Measurements from ENCODE around the gene CREB3L2. TPM values are rescaled to one million over a fixed set of nuclear protein-coding genes. Genes with fewer than 3 reads are reported as not detected.

The CREB3L2 gene
- total and polyA plus RNA-seq, 4 donors: 13.0 to 25.7 (median 19.5) TPM

GRCh38 chr7:137903382-137904169, 98.3 kb downstream of the CREB3L2 start:
- Histone ChIP-seq H3K4me1 (ENCODE audit: control insufficient read depth, insufficient read depth, low read length) (peaks cover 13% of the 10 kb centered on the region), H3K27ac (ENCODE audit: low read depth, low read length) (peak overlapping the region; percentile 47), H3K27me3 (ENCODE audit: control insufficient read depth, insufficient read depth, low read length) (no peaks in the 10 kb centered on the region), H3K4me3 (ENCODE audit: low read depth, low read length) (no peak overlapping the region), H3K9me3 (ENCODE audit: control insufficient read depth, insufficient read depth, low read length) (peaks cover 1% of the 10 kb centered on the region), H3K36me3 (ENCODE audit: control insufficient read depth, insufficient read depth, low read length) (peaks cover 16% of the 10 kb centered on the region)
- peak; percentile 52 to 96 (median 75) for DNase-seq (ENCODE audit: low read depth in 4 of 6, low spot score in 6 of 6)
- whole genome bisulfite sequencing (ENCODE audit: insufficient coverage): 20% methylated on average over 5 of the region's 9 CpGs

GRCh38 chr7:137900137-137900536, 101.7 kb downstream of the CREB3L2 start:
- Histone ChIP-seq H3K4me3 (ENCODE audit: low read depth, low read length) (no peak overlapping the region), H3K4me1 (ENCODE audit: control insufficient read depth, insufficient read depth, low read length) (peaks cover 13% of the 10 kb centered on the region), H3K27ac (ENCODE audit: low read depth, low read length) (no peak overlapping the region), H3K27me3 (ENCODE audit: control insufficient read depth, insufficient read depth, low read length) (no peaks in the 10 kb centered on the region), H3K36me3 (ENCODE audit: control insufficient read depth, insufficient read depth, low read length) (peaks cover 6% of the 10 kb centered on the region), H3K9me3 (ENCODE audit: control insufficient read depth, insufficient read depth, low read length) (no peaks in the 10 kb centered on the region)
- WGBS (ENCODE audit: insufficient coverage): no CpG with 5 or more reads among the region's 4 CpGs
- DNase-seq (ENCODE audit: low read depth in 4 of 6, low spot score in 6 of 6): no peak

- no peaks in the 10 kb centered on the region for H3K27me3 ChIP-seq (ENCODE audit: control insufficient read depth, insufficient read depth, low read length)
- H3K36me3 ChIP-seq (ENCODE audit: control insufficient read depth, insufficient read depth, low read length): peaks cover 8% of the 10 kb centered on the region
- WGBS (ENCODE audit: insufficient coverage): 6% methylated on average over 12 of the region's 14 CpGs
- H3K4me3 ChIP-seq (ENCODE audit: low read depth, low read length): no peak overlapping the region
- no peaks in the 10 kb centered on the region for H3K9me3 ChIP-seq (ENCODE audit: control insufficient read depth, insufficient read depth, low read length)
- peak in 5 of 6 donors; percentile 65 to 95 (median 71) for DNase-seq (ENCODE audit: low read depth in 4 of 6, low spot score in 6 of 6)
- H3K4me1 ChIP-seq (ENCODE audit: control insufficient read depth, insufficient read depth, low read length): peaks cover 10% of the 10 kb centered on the region
- no peak overlapping the region for H3K27ac ChIP-seq (ENCODE audit: low read depth, low read length)
These were observed 102.8 kb downstream of the CREB3L2 start for GRCh38 chr7:137898839-137899721.

GRCh38 chr7:137895301-137896221, 106.3 kb downstream of the CREB3L2 start:
- Histone ChIP-seq H3K4me1 (ENCODE audit: control insufficient read depth, insufficient read depth, low read length) (peaks cover 6% of the 10 kb centered on the region), H3K36me3 (ENCODE audit: control insufficient read depth, insufficient read depth, low read length) (peaks cover 6% of the 10 kb centered on the region), H3K27me3 (ENCODE audit: control insufficient read depth, insufficient read depth, low read length) (no peaks in the 10 kb centered on the region), H3K9me3 (ENCODE audit: control insufficient read depth, insufficient read depth, low read length) (no peaks in the 10 kb centered on the region), H3K27ac (ENCODE audit: low read depth, low read length) (no peak overlapping the region), H3K4me3 (ENCODE audit: low read depth, low read length) (no peak overlapping the region)
- WGBS (ENCODE audit: insufficient coverage): 93% methylated on average over 2 of the region's 8 CpGs
- DNase-seq (ENCODE audit: low read depth in 4 of 6, low spot score in 6 of 6): peak in 1 of 6 donors; percentile 55

GRCh38 chr7:137893143-137893742, 108.6 kb downstream of the CREB3L2 start:
- no peak for DNase-seq (ENCODE audit: low read depth in 4 of 6, low spot score in 6 of 6)
- peaks cover 6% of the 10 kb centered on the region for H3K36me3 ChIP-seq (ENCODE audit: control insufficient read depth, insufficient read depth, low read length)
- H3K4me3 ChIP-seq (ENCODE audit: low read depth, low read length): no peak overlapping the region
- H3K4me1 ChIP-seq (ENCODE audit: control insufficient read depth, insufficient read depth, low read length): no peaks in the 10 kb centered on the region
- H3K27me3 ChIP-seq (ENCODE audit: control insufficient read depth, insufficient read depth, low read length): no peaks in the 10 kb centered on the region
- H3K9me3 ChIP-seq (ENCODE audit: control insufficient read depth, insufficient read depth, low read length): no peaks in the 10 kb centered on the region
- H3K27ac ChIP-seq (ENCODE audit: low read depth, low read length): no peak overlapping the region

GRCh38 chr7:137891016-137891655, 110.8 kb downstream of the CREB3L2 start:
- Histone ChIP-seq H3K4me3 (ENCODE audit: low read depth, low read length) (no peak overlapping the region), H3K36me3 (ENCODE audit: control insufficient read depth, insufficient read depth, low read length) (peaks cover 6% of the 10 kb centered on the region), H3K9me3 (ENCODE audit: control insufficient read depth, insufficient read depth, low read length) (no peaks in the 10 kb centered on the region), H3K27me3 (ENCODE audit: control insufficient read depth, insufficient read depth, low read length) (no peaks in the 10 kb centered on the region), H3K27ac (ENCODE audit: low read depth, low read length) (no peak overlapping the region), H3K4me1 (ENCODE audit: control insufficient read depth, insufficient read depth, low read length) (no peaks in the 10 kb centered on the region)
- WGBS (ENCODE audit: insufficient coverage): 60% methylated on average over 1 of the region's 4 CpGs
- DNase-seq (ENCODE audit: low read depth in 4 of 6, low spot score in 6 of 6): peak in 1 of 6 donors; percentile 63

GRCh38 chr7:137890449-137890921, 111.4 kb downstream of the CREB3L2 start:
- H3K27ac ChIP-seq (ENCODE audit: low read depth, low read length): peak overlapping the region; percentile 2

GRCh38 chr7:137888241-137888640, 113.6 kb downstream of the CREB3L2 start:
- WGBS (ENCODE audit: insufficient coverage): 93% methylated on average over 2 of the region's 2 CpGs
- Histone ChIP-seq H3K9me3 (ENCODE audit: control insufficient read depth, insufficient read depth, low read length) (no peaks in the 10 kb centered on the region), H3K27me3 (ENCODE audit: control insufficient read depth, insufficient read depth, low read length) (no peaks in the 10 kb centered on the region), H3K36me3 (ENCODE audit: control insufficient read depth, insufficient read depth, low read length) (peaks cover 17% of the 10 kb centered on the region), H3K4me1 (ENCODE audit: control insufficient read depth, insufficient read depth, low read length) (peaks cover 3% of the 10 kb centered on the region), H3K4me3 (ENCODE audit: low read depth, low read length) (no peak overlapping the region), H3K27ac (ENCODE audit: low read depth, low read length) (no peak overlapping the region)
- DNase-seq (ENCODE audit: low read depth in 4 of 6, low spot score in 6 of 6): no peak

More at GRCh38 chr7:137890449-137890921, 111.4 kb downstream of the CREB3L2 start:
- no peaks in the 10 kb centered on the region for H3K4me1 ChIP-seq (ENCODE audit: control insufficient read depth, insufficient read depth, low read length)
- peak in 1 of 6 donors; percentile 24 for DNase-seq (ENCODE audit: low read depth in 4 of 6, low spot score in 6 of 6)
- no peaks in the 10 kb centered on the region for H3K9me3 ChIP-seq (ENCODE audit: control insufficient read depth, insufficient read depth, low read length)
- WGBS (ENCODE audit: insufficient coverage): 50% methylated on average over 1 of the region's 3 CpGs
- peaks cover 6% of the 10 kb centered on the region for H3K36me3 ChIP-seq (ENCODE audit: control insufficient read depth, insufficient read depth, low read length)
- H3K27me3 ChIP-seq (ENCODE audit: control insufficient read depth, insufficient read depth, low read length): no peaks in the 10 kb centered on the region
- no peak overlapping the region for H3K4me3 ChIP-seq (ENCODE audit: low read depth, low read length)

All from spinal cord (tissue), 10 donors.